Stimulated activated CD8-positive, alpha-beta memory T cell treated with anti-CD3 and anti-CD28 coated beads, Interleukin-12 subunit alpha, Interleukin-12 subunit beta, amount 100 ng/mL, for 4 hours (primary cell): Measurements from ENCODE around the gene SCMH1.
"Not testable (repeated sequence)": the region's sequence is repeated elsewhere in the genome, so short reads cannot be mapped to it uniquely, and the experiment has no call there.

Source experiments
- DNase-seq: peaks from one replicate; pipeline ENCODE4 v3.0.0-alpha.2; 2020; ENCODE audit warnings: low read depth

The SCMH1 gene

DNA sequence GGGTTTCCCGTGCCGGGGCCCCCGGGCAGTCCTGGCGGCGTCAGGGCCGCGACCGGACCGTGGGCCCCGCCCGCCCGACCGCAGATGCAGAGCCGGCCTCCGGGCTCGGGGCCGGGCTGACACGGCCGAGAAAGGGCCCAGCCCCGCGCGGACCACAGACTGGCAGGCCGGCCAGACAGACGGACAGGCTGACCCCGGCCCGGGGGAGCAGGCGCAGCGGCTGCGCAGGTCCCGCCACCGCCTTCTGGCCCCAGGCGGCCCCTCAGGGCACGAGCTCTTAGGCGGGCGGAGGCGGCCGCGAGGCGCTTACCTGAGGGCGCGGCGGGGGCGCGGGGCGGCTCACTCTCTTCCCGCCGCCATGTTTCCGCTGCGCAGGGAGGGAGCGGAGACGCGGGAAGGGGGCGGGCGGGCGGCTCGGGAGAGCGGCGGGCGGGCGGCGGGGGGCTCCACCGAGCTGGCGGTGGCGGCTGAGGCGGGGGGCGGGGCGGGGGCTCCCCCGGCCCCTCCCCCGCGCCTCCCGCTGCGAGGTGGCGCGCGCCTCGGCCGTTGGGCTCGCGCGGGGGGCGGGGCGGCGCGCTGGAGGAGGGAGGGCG is at the start of gene SCMH1:
Gene SCMH1 (minus strand): TSS at position 558 of the 593 bp plus-strand sequence. CDS start 56,173 bp downstream, outside the sequence.
- peak; percentile 45 for DNase-seq

DNA sequence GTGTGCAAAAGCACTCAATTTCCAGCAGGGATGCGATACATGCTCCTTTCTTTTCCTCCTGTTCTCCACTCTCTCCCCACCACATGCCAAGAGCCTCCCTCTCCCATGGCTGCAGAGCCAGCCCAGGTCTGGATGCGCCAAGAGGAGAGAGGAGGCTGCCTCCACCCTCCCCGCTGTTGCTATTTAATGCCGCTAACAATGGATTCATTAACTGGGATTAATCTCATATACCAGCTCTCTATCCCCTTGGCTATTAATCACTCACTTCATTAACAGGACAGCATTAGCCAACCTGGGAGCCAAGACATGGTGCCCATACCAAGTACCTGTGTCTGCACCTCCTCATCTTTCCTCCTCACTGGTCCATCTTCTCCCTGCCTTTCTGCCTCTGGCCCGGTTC is 49.1 kb upstream of the SCMH1 start:
- no peak for DNase-seq

DNA sequence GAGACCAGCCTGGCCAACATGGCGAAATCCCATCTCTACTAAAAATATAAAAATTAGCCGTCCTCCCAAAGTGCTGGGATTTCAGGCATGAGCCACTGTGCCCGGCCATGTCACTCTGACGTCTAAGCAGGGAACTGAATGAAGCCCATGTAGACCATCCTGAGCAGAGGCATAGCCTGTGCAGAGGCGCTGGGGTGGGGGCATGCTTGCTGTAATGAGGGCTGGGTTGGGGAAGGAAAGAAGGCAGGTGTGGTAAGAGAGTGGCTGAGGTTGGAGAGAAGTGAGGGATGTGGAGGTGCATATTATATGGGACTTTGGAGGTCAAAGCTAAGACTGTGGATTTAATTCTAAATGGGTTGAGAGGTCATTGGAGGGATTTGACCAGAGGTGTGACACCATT is 47.1 kb upstream of the SCMH1 start:
- DNase-seq, result no peak

DNA sequence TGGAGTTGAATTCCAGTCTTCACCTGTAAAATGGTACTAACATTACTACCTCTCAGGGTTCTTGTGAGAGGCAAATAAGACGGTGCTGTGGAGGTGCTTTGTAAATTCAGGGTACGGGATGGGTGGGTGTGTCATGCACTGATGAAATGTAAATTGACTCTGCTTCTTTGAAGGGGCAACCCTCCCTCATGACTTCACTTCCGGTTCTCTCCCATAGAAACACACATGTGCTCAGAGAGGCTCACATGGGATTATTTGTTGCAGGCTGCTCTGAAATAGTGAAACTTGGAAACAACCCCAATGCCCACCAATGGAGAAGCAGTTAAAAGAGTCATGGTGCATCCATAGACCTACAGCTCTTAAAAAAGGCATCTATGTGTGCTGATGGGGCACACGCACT is 44.9 kb upstream of the SCMH1 start:
- DNase-seq, result no peak

DNA sequence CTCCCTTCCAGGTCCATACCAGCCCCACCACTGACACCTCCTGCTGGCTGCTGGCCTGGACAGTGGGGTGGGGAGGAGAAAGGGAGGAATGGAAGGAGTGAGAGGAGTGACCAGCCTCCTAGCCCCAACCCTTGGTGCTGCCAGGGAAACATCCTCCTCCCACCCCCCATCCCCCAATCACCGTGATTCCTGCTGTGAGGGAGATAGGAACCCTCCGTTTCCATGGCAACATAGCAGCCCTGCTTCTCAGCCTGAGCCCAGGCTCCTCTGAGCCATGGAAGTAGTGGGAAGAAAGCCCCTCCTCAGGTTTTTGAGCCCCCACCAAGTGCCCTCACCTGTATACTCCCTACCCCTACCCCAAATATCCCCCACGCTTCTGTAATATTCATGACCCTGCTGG is 44.4 kb upstream of the SCMH1 start:
- DNase-seq, result no peak

DNA sequence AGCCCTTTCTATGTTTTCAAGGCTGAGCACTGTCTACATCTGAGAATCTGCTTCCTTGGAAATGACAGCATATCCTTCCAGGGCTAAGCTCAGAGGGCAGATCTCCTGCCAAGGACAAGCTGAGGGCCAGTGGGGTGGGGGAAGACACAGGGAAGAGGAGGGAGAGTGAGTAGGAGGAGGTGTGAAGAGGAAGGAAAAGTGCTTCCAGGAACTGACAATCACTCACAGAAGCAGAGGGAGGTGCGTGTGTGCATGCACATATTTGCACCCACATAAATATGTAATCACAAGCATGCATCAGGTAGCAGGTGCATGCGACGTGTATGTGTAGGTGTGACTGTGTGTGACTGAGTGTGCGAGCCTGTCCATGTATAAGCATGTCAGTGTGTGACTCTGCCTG is 43.7 kb upstream of the SCMH1 start:
- DNase-seq, result no peak

DNA sequence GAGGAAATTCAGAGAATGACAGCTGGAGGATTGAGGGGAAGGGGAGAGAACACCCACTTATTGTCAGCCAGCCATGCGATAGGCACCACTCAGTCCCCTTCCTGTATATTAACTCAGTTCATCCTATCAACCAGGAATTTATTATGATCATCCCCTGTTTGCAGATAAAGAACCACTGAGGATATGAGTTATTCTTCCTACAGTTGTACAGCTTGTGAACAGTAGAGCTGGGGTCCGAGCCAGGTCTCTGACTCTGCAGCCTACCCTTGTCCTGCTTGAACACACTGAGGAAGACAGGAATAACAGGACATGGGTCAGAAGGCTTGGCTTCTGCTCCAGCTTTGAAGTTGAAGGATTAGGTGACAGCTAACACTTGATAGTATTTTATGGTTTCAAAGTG is 42.0 kb upstream of the SCMH1 start:
- DNase-seq, result no peak

DNA sequence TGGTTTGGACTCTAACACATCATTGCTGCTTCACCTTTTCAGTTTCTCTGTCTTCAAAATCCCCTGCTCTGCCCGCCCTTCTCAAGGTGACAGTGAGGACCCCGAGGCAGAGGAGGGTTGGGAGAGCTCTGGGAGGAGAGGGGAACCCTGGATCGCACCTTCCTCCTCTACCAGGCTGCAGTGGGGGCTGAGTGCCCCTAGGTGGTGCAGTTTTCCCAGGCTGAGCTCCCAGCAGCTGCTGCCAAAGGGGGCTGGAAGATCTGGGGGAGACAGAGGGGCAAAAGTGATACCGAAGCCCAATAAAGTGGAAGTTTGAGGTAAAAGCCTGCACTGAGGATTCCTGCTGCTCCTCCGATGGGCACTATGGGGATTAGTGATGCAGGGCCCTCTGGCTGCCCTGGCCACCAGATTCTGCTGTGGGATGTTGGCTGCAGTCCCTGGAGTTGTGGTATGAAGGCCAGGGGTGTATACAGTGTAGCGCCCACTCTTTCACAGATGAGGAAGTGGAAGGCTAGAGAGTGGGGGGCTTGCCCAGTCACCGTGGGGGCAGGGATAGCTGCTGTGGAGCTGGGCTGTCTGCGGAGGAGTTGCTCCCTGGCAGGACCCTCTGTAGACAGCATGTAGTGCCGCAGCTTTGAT is 40.7 kb upstream of the SCMH1 start:
- no peak for DNase-seq

DNA sequence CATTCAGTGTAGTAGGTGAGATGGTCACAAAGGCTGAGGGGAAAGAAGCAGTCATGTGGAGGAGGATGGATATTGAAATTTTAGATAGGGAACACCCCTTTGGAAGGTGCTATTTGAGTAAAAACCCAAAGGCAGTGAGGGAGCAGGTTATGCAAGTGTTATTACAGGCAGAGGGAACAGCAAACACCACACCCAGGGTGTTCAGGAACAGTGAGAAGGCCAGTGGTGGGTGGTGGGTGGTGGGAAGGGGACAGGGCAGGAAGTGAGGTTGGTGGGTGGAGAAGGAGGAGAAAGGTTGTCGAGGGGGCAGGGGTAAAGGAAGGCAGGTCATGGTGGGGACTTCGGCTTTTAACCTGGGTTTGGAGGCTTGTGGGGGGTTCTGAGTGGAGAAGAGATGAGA is 39.2 kb upstream of the SCMH1 start:
- no peak for DNase-seq

DNA sequence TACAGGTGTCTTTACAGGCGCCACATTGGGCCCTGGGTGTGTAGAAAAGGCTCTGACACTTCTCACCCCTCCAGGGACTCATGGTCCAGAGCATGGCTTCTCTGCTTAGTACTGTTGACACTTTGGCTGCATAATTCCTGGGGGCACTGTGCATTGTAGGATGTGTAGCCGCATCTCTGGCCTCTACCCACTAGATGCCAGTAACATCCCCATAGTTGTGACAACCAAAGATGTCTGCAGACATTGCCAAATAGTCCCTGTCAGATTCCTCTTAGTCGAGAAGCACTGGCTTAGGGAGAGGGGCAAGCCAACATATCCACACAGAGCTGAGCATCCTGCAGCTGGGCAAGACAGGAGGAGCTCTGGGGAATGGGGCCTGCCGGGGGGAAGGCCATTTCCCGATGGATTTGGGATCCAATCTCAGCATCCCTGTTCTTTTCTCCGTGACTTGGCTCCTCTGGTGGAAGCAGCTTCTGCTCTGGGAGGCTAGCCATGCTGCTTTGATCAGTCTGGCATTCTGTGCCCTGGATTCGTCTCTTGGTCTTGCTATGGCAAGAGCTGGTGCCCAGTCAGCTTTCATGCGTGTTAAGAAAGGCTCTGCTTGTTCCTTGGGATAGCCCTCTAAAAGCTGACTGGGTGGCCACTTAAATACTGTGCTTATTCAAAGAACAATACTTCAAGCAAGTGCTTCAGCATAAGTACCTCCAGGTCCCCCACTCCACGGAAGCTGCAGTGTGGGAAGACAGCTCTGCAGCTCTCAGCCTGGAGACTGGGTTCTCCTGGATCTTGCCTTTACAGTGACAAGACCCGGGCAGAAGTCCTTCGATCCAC is 38.3 kb upstream of the SCMH1 start:
- DNase-seq, result no peak

DNA sequence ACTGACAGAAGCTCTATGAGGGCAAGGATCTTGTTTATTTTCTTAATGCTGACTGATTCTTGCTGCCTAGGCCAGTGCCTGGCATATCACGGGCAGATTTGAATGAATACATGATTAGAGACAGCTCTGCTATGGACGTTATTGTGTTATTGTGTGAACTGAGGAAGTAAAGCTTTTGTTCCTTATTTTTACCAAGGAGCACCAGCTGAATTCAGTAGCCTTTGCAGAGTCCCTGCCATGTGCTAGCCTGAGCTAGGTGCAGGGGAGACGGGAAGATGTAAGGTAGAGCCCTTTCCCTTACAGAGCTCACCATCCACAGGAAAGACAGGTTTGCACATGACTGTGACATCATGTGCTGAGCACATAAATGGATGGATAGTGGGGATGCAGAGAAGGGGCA is 36.0 kb upstream of the SCMH1 start:
- no peak for DNase-seq

DNA sequence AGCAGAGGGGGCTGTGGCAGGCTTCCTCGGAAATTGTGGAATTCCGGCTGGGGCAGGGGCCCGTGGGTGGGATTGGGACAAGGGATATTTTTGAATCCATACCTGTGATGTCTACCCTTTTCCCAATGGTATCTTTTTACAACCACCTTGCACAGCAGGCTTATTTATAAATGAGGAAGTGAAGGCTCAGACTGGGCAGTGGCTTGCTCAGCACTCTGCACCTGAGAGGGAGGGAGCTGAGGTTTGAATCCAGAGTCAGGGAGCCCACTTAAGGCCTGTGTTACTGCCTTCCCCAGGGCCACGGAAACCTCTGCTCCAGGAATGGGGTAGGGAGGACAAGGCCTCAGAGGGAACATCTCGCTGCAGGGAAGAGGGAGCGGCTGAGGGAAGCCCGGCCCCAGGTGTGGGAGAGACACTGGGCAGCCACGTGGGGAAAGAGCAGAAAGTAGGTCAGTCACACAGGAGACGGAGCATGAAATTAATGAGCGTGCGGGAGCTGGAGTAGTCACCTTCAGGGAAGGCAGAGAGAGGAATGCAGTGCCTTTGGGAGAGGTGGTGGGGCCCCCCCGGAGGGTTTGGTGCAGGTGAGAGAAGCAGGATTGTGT is 35.4 kb upstream of the SCMH1 start:
- DNase-seq, result no peak

DNA sequence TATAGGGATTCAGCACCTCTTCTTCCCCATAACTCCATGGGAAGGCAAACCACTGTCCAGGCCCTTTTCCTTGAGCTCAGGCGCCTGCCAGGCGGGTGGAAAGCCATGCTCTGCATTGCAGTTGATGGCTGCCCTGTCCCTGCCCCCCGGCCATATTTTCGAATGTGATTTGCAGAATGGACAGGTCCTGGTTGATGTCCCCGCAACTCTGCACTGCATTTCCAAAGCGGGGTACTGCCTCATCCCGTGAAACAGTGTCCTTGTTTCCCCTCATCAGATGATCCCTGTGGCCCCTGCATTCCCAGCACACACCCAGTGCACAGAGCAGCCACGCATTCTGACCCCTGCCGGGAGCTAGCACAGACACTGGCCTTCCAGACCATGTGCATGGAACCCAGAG is 33.7 kb upstream of the SCMH1 start:
- DNase-seq, result no peak

DNA sequence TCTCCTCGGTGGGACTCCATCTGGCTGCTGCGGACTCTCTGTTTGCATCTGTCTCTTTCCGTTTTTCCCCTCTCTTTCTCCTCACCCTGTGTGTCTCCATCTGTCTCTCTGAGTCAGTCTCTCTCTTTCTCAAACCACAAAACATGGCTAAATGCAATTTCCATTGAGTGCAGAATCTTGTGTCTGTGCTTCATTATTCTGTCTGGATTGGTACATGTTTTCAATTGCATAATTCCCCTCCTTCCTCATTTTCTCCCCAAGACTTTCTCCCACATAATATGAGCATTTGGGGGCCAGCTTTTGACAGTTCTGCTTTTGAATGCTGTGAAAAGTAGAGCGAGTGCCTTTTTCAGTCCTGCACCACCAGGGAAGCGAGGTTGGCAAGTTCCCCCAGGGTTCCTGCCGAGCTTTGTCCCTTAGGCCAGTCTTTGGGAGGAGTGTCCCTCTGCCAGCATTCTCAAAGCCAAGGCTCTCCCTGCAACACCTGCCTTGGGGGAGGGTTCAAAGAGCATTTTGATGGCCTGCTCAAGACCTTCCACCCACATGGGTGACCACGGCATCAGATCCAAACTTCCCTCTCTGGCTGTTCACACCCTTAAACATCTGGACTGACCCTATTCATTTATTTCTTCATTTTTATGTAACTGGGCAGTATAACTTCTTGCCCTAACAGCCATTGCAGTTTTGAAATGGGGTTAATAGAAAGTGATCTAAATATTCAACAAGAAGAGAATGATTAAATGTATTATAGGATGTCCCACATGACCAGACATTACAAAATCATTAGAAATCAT is 32.8 kb upstream of the SCMH1 start:
- no peak for DNase-seq

DNA sequence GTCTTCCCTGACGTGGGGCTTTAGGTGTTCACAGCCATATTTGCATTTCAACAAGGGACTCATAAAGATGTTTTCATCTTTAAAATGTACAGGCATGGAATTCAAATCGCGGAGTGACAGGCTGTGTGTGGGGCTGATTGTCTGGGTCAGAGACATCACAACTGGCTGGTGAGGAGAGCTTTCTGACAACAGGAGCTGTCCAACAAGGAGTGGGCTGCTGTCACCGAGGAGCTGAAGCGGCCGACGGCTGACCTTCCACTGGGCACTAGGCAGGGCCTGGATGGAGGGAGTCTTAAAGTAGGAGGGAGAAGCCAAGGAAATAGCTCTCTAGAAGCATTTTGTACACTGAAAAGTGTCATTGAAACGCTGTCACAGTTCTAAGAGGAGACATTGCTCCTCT is 30.5 kb upstream of the SCMH1 start:
- no peak for DNase-seq

DNA sequence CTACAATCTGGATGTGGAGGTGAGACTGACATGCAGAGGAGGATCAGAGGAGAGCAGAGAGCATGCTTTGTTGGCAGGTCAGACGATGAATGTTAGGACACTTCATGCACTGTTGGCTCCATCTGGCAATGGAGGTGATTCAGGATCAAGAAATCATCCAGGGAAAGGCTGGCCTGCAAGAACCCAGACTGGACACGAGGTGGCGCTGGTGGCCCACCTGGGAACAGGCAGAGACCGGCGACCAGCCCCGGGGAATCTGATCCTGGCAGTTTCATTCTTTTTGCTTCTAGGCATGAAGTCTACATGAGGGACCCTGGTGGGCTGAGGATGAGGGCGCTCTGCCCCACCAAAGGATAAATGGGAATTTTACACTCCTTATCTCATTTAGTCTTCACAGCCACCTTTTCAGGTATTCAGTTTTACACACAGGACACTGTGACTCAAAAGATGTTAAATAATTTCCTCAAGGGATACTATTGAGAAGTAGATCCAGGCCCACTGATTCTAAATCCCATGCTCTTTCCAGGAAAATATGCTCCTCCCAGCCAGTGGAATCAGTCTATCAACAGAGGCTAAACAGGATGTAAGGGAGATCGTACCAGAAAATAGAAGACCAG is 26.2 kb upstream of the SCMH1 start:
- peak; percentile 38 for DNase-seq

DNA sequence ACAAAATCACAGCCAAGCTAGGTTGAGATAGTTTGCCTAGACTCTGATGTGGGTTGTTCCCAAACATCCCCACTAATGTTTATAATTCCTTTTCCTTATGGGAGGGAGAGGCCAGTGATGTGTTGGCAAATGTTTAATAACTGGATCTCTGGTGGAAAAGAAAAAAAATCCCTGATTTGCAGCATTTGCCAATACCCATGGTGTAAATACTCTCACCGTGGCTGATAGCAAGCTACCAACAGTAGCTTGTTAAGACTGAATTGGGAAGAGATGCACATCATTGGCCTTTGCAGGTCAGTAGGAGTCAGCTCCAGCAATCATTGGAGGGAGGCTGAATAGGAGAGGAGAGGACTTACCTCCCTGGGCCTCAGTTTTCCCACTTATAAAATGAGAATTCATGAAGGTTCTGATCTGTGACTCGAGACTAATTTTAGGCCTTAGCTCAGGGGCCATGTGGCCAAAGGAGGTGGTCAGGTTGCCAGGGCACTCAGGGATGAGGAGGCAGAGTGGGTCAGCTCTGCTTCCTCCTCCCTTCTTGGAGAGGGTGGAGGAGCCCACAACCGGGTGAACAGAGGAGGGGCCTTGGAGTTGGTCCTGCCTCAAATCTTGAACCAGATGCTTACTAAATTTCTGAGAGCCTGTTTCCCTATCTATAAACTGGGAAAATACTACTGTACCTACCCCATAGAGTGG is 20.0 kb upstream of the SCMH1 start:
- no peak for DNase-seq

DNA sequence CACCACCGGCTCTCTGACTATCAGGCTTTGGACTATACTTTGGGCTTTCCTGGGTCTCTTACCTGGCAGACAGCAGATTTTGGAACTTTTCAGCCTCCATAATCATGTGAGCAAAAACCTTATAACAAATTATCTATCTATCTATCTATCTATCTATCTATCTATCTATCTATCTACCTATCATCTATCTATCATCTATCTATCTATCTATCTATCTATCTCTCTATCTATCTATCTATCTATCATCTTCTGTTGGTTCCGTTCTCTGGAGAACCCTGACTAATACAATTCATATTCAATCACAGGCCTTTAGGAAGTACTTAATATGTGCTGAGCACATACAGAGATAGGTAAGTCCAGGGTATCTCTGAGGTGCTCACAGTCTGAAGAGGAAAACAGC is 18.7 kb upstream of the SCMH1 start:
- DNase-seq, result no peak

DNA sequence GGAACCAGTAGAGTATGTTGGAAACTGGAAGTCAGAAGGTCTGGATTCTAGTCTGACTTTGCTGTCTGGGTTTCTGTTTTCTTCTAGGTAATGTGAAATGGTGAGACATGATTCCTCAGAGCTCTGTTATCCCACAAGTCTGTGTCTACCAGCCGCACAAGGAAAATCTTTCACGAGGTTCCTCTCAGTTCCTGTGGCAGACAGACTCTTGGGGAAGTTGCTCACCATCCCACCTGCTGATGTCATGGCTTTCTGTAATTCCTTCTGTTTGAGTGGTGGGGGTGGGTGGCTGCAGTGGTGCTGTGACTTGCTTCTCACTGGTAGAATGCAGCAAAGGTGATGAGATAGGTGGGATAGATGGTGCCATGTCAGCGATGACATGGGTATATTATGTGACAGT is 17.1 kb upstream of the SCMH1 start:
- DNase-seq, result no peak

DNA sequence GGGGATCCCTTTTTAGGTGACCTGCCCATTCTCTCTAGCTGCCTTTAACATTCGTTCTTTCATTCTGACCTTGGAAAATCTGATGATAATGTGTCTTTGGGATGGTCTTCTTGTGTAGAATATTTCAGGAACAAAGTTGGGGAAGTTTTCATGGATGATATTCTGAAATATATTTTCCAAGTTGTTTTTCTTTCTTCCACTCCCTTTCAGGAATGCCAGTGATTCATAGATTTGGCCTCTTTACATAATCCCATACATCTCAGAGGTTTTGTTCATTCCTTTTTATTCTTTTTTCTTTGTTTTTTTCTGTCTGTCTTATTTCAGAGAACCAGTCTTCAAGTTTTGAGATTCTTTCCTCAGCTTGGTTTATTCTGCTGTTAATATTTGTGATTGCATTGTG is 13.9 kb upstream of the SCMH1 start:
- no peak for DNase-seq

DNA sequence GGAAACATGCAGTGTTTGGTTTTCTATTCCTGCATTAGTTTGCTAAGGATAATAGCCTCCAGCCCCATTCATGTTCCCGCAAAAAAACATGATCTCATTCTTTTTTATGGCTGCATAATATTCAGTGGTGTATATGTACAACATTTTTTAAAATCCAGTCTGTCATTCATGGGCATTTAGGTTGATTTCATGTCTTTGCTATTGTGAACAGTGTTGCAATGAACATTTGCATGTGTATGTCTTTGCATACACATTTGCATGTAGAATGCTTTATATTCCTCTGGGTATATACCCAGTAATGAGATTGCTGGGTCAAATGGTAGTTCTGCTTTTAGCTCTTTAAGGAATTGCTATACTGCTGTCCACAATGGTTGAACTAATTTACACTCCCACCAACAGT is 9.0 kb upstream of the SCMH1 start:
- not testable (repeated sequence) for DNase-seq
